Measurements from ENCODE around the gene RALB. TPM values are rescaled to one million over a fixed set of nuclear protein-coding genes. Genes with fewer than 3 reads are reported as not detected.

The RALB gene
- total RNA-seq, 3 donors from 2014 or later, result 36.1 to 59.8 (median 38.5) TPM

DNA sequence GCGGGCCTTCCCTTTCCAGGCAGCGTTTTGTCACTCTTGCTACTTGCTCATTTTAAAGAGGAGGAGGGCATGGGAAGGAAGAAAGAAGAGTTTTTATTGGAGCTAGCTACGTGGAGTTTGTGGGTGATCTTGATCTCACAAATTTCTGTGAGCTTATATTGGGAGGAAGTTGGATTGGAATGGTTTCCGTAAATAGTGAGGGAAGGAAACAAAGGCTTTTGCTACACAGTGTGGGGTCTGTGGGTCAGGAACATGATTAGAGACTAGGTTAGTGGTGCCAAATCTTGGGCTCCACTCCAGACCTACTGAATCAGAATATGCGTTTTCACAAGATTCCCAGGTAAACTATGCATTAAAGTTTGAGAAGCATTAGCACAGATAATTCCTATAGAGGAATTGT, 8.1 kb downstream of the RALB start:
- Histone ChIP-seq H3K4me1 (no peaks in the 10 kb centered on the region), H3K36me3 (no peaks in the 10 kb centered on the region), H3K27me3 (no peaks in the 10 kb centered on the region), H3K4me3 (no peak overlapping the region), H3K27ac (no peak overlapping the region), H3K9me3 (peaks cover 0 to 6% of the 10 kb centered on the region in 2 donors)
- intact Hi-C loops (cut with DNase I; ENCODE audit: low total_unique reads), result no loop called here
- TF ChIP-seq, protein P1, sequence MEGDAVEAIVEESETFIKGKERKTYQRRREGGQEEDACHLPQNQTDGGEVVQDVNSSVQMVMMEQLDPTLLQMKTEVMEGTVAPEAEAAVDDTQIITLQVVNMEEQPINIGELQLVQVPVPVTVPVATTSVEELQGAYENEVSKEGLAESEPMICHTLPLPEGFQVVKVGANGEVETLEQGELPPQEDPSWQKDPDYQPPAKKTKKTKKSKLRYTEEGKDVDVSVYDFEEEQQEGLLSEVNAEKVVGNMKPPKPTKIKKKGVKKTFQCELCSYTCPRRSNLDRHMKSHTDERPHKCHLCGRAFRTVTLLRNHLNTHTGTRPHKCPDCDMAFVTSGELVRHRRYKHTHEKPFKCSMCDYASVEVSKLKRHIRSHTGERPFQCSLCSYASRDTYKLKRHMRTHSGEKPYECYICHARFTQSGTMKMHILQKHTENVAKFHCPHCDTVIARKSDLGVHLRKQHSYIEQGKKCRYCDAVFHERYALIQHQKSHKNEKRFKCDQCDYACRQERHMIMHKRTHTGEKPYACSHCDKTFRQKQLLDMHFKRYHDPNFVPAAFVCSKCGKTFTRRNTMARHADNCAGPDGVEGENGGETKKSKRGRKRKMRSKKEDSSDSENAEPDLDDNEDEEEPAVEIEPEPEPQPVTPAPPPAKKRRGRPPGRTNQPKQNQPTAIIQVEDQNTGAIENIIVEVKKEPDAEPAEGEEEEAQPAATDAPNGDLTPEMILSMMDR (IDR thresholded peaks at IDR 0.05), result no peak
- TF ChIP-seq POLR2A (IDR thresholded peaks at IDR 0.05) (no peak), POLR2AphosphoS5 (IDR thresholded peaks at IDR 0.05) (no peak)
- DNase-seq (ENCODE audit: low spot score in 2 of 2), result no peak

DNA sequence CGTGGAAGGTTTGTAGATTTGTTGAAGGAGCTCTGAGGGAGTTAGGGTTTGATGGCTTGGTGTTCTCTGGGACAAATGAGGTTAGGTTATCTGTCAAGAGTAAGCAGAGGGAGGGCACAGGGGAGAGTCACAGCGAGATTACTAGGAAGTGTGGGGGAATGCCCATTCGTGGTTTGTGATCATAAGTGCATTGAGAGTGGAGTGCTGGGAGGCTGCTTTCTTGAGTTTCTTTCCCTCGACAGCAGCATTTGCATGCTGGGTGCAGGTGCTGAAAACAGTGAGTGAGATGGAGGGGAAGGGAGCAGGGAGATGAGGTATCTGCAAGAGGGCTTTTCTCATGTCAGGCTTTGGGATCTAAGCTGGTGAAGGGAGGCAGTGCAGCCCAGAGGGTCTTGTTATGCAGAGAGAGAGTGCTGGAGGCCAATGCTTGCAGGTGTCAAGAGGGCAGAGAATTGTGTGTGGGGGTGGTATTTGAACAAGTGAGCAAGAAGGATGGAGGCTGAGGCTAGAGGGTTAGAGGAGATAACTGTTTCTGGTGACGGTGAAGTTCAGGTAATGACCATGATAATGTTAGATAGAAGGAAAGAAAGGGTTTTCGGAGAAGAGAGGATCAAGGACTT, 8.8 kb downstream of the RALB start:
- no peak overlapping the region for H3K4me3 ChIP-seq
- H3K27ac ChIP-seq, result no peak overlapping the region
- DNase-seq (ENCODE audit: low spot score in 2 of 2), result no peak
- intact Hi-C loops (cut with DNase I; ENCODE audit: low total_unique reads), result no loop called here
- no peaks in the 10 kb centered on the region for H3K36me3 ChIP-seq
- no peaks in the 10 kb centered on the region for H3K27me3 ChIP-seq
- no peak for TF ChIP-seq POLR2AphosphoS5 (IDR thresholded peaks at IDR 0.05)
- TF ChIP-seq, protein P1 (IDR thresholded peaks at IDR 0.05), result no peak
- TF ChIP-seq POLR2A (IDR thresholded peaks at IDR 0.05), result no peak
- peaks cover 0 to 6% of the 10 kb centered on the region in 2 donors for H3K9me3 ChIP-seq
- H3K4me1 ChIP-seq, result no peaks in the 10 kb centered on the region

DNA sequence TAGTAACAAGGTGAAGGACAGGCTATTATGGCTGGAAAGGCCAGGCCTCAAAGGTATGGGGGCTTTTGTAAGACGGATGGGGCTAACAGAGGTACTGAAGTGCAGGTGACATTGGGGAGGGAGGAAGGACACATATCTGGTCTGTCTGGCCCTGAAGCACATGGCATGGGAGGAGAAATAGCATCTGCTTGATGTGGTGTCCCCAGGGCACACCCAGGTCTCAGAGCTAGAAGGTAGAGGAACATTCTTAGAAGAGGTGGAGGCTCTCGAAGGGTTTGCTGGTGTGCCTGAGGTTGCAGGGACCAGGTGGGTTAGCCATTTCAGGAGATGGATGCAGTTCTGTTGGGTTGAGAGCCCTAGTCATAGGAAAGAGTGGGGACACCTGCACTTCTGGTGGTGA, 9.5 kb downstream of the RALB start:
- no peaks in the 10 kb centered on the region for H3K4me1 ChIP-seq
- H3K4me3 ChIP-seq, result no peak overlapping the region
- intact Hi-C loops (cut with DNase I; ENCODE audit: low total_unique reads), result no loop called here
- no peaks in the 10 kb centered on the region for H3K27me3 ChIP-seq
- DNase-seq (ENCODE audit: low spot score in 2 of 2), result no peak
- no peaks in the 10 kb centered on the region for H3K36me3 ChIP-seq
- TF ChIP-seq POLR2AphosphoS5 (IDR thresholded peaks at IDR 0.05) (no peak), POLR2A (IDR thresholded peaks at IDR 0.05) (no peak)
- TF ChIP-seq, protein P1 (IDR thresholded peaks at IDR 0.05), result no peak
- peaks cover 0 to 6% of the 10 kb centered on the region in 2 donors for H3K9me3 ChIP-seq
- peak overlapping the region in 1 of 2 donors; percentile 61 for H3K27ac ChIP-seq

DNA sequence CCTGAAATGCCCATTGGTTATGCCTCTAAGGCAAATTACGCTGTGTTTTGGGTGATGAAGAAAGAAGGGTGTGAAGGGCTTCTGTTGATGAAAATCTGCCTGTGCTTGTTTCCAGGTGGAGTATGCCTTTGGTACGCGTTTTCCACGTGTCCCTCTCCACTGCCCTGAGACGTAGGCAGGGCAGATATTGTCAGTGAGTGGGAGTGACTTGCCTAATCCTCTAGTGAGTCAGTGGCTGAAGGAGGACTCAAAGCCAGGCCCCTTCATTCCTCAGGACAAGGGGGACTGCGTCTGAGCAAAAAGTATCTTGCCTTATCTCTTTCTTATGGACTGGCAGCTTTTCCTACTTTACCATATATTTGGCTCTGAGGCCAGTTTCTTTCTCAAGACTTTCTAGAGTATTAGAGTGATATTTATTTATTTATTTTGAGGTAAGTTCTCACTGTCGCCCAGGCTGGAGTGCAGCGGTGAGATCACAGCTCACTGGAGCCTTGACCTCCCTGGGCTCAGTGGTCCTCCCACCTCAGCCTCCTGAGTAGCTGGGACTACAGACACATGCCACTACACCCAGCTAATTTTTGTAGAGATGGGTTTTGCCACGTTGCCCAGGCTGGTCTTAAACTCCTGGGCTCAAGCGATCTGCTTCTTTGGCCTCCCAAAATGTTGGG, 10.2 kb downstream of the RALB start:
- Histone ChIP-seq H3K36me3 (no peaks in the 10 kb centered on the region), H3K4me1 (no peaks in the 10 kb centered on the region), H3K4me3 (no peak overlapping the region), H3K9me3 (peaks cover 0 to 6% of the 10 kb centered on the region in 2 donors), H3K27ac (peak overlapping the region in 1 of 2 donors; percentile 61), H3K27me3 (no peaks in the 10 kb centered on the region)
- no peak for DNase-seq (ENCODE audit: low spot score in 2 of 2)
- TF ChIP-seq, protein P1 (IDR thresholded peaks at IDR 0.05), result no peak
- TF ChIP-seq POLR2A (IDR thresholded peaks at IDR 0.05), result no peak
- intact Hi-C loops (cut with DNase I; ENCODE audit: low total_unique reads), result no loop called here

DNA sequence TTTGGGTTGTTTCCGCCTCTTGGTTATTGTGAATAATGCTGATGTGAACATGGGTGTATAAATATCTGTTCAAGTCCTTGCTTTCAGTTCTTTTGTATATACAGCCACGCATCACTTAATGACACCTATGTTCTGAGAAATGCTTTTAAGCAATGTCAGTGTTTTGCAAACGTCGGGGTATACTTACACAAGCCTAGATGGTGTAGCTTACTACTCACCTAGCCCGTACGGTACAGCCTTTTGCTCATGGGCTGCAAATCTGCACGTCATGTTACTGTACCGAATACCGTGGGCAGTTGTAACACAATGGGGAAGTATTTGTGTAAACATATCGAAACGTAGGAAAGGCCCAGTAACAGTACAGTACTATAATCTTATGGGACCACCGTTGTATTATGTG, 12.4 kb downstream of the RALB start:
- H3K27me3 ChIP-seq, result no peaks in the 10 kb centered on the region
- peaks cover 0 to 6% of the 10 kb centered on the region in 2 donors for H3K9me3 ChIP-seq
- DNase-seq (ENCODE audit: low spot score in 2 of 2), result no peak
- TF ChIP-seq POLR2A (IDR thresholded peaks at IDR 0.05) (no peak), POLR2AphosphoS5 (IDR thresholded peaks at IDR 0.05) (no peak)
- TF ChIP-seq, protein P1 (IDR thresholded peaks at IDR 0.05), result no peak
- no peaks in the 10 kb centered on the region for H3K36me3 ChIP-seq
- no peaks in the 10 kb centered on the region for H3K4me1 ChIP-seq
- H3K4me3 ChIP-seq, result no peak overlapping the region
- intact Hi-C loops (cut with DNase I; ENCODE audit: low total_unique reads), result no loop called here
- H3K27ac ChIP-seq, result no peak overlapping the region
